Psoas muscle (tissue), 8 donors: Measurements from ENCODE around the gene UBL7. TPM values are rescaled to one million over a fixed set of nuclear protein-coding genes. Genes with fewer than 3 reads are reported as not detected.

ENCODE experiments used
- ATAC-seq, 4 donors: fragments of 200-7000 bp; cut with Tn5 transposase; one replicate each; pipeline ENCODE4 v1.9.1; 2020; ENCODE audit warnings: moderate library complexity in 3 of 4, mild to moderate bottlenecking in 2 of 4
- DNase-seq, 2 donors: peaks; one replicate each; pipeline ENCODE4 v3.0.0-alpha.2; 2020
- H3K27ac ChIP-seq: fragments of 200-600 bp; one replicate; pipeline ENCODE4 v1.8.0; 2022
- H3K27me3 ChIP-seq, 3 donors: fragments of 200-600 bp in 1 of 3; one replicate each; pipeline versions ENCODE4 v1.6.1 to v1.8.0; 2013 to 2022; ENCODE audit warnings: low read length in 2 of 3, mild to moderate bottlenecking in 2 of 3, moderate library complexity in 1 of 3; ENCODE audit not compliant: insufficient read depth in 3 of 3
- H3K36me3 ChIP-seq, 2 donors: fragments of 200-600 bp in 1 of 2; one replicate each; pipeline versions ENCODE4 v1.6.1 to v1.8.0; 2013 to 2022; ENCODE audit warnings: low read depth in 1 of 2, mild to moderate bottlenecking in 1 of 2, moderate library complexity in 1 of 2; ENCODE audit not compliant: insufficient read depth in 1 of 2
- H3K4me1 ChIP-seq: fragments of 200-600 bp; one replicate; pipeline ENCODE4 v1.8.0; 2022
- H3K4me3 ChIP-seq: fragments of 200-600 bp; one replicate; pipeline ENCODE4 v1.8.0; 2022; ENCODE audit warnings: mild to moderate bottlenecking
- H3K9me3 ChIP-seq: fragments of 200-600 bp; one replicate; pipeline ENCODE4 v1.8.0; 2022
- WGBS, 3 donors: extraction: QIAGEN DNeasy Blood & Tissue Kit; methylation state at CpG; one replicate each; pipeline versions ENCODE4 v1.1.6 to v1.1.7; 2013; 5-methylcytosine and 5-hydroxymethylcytosine counted together
- intact Hi-C, 2 donors: fragments of 100-400 bp; cut with DNase I; formaldehyde crosslinking; loops; one replicate each; pipeline versions ENCODE4 v1.11.0 to v1.14.2; 2022
- polyA plus RNA-seq, 3 donors: library from polyadenylated mRNA; stranded (reverse); fragments of 200-250 nt; gene quantifications; one replicate each; pipeline ENCODE4 v1.2.3, GENCODE V29; 2013
- total RNA-seq, 4 donors: library from RNA; stranded (reverse); fragmentation: NEBNext Ultra II Directional in 2 of 4; extraction: Animal tissue kit (Norgen Biotek cat#: 25700) in 2 of 4; gene quantifications; one replicate each; pipeline versions ENCODE4 v1.2.1 to v1.2.4, GENCODE V29; 2021 to 2023
- TF ChIP-seq, protein P1 (sequence below): fragments of 200-600 bp; IDR thresholded peaks from one replicate; pipeline ENCODE4 v1.8.0; 2022; ENCODE audit warnings: antibody characterized with exemption
- donor health status: healthy with polysubstance abuse.
- donor health status: DM: no; HTN: no; CAD: no; lungs with moderate emphysema.
- donor health status: Bipolar disorder and iron deficiency.
- donor health status: healthy.
- donor health status: DM: yes; HTN: yes; CAD: no.
- donor health status: DM: no; HTN: no; CAD: no.
- donor health status: DM: no; HTN: no; CAD: no.
- donor health status: DM: yes; HTN: yes; CAD: no.

UBL7 gene
- total and polyA plus RNA-seq, 7 donors, result 45.5 to 91.7 (median 61.3) TPM

DNA sequence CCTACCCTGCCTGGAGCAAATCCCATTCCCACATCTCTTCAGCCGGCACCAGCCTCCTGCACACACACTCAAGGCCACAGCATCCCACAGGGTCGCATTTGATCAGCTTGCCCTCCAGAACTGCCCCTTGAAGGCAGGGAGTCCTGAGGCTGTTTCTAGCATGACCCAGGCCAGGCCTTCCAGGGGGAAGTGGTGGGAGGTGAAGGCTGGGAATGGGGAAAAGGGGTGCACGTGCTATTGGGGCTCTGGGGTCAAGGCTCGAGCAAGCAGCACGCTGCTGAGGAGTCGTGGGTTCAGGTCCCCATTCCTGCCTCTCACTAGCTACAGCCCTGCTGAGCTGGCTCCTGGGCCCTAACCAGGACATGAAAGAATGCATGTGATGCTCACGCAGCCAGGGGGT, 52.1 kb downstream of the UBL7 start:
- Histone ChIP-seq H3K27me3 (no peaks in the 10 kb centered on the region), H3K9me3 (no peaks in the 10 kb centered on the region), H3K4me1 (no peaks in the 10 kb centered on the region), H3K4me3 (no peak overlapping the region), H3K27ac (no peak overlapping the region), H3K36me3 (no peaks in the 10 kb centered on the region)
- DNase-seq, result no peak
- intact Hi-C loops, result no loop called here
- WGBS, 3 donors, result 79 to 92% (median 84%) methylated on average over 7 of the region's 7 CpGs
- no peak for ATAC-seq
- TF ChIP-seq, protein P1, sequence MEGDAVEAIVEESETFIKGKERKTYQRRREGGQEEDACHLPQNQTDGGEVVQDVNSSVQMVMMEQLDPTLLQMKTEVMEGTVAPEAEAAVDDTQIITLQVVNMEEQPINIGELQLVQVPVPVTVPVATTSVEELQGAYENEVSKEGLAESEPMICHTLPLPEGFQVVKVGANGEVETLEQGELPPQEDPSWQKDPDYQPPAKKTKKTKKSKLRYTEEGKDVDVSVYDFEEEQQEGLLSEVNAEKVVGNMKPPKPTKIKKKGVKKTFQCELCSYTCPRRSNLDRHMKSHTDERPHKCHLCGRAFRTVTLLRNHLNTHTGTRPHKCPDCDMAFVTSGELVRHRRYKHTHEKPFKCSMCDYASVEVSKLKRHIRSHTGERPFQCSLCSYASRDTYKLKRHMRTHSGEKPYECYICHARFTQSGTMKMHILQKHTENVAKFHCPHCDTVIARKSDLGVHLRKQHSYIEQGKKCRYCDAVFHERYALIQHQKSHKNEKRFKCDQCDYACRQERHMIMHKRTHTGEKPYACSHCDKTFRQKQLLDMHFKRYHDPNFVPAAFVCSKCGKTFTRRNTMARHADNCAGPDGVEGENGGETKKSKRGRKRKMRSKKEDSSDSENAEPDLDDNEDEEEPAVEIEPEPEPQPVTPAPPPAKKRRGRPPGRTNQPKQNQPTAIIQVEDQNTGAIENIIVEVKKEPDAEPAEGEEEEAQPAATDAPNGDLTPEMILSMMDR, result no peak

DNA sequence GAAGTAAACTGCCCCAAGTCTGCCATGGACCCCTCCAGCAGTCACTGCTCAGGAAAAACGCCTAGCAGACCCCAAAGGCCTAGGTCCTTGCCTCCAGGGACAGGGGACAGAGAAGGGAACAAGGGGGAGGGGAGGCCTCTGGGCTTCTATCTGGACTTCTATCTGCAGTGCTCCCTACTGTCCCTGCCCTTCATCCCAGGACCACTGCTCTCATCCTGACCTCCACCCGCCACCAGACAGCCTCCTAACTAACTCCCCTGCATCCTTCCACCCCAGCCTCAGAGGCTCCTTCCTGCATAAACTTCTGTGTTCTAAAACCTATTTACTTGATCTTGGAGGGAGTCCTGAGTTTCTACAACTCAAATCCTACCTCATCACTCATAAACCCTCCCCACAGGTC, 52.6 kb downstream of the UBL7 start:
- Histone ChIP-seq H3K27ac (no peak overlapping the region), H3K9me3 (no peaks in the 10 kb centered on the region), H3K4me3 (no peak overlapping the region), H3K27me3 (no peaks in the 10 kb centered on the region), H3K36me3 (no peaks in the 10 kb centered on the region), H3K4me1 (no peaks in the 10 kb centered on the region)
- intact Hi-C loops, result no loop called here
- ATAC-seq (no peak), DNase-seq (no peak)
- WGBS, 3 donors, result 90 to 95% (median 90%) methylated on average over 2 of the region's 2 CpGs
- TF ChIP-seq, protein P1, result no peak

- Histone ChIP-seq H3K9me3 (no peaks in the 10 kb centered on the region), H3K4me3 (no peak overlapping the region), H3K36me3 (no peaks in the 10 kb centered on the region), H3K27me3 (no peaks in the 10 kb centered on the region), H3K27ac (no peak overlapping the region), H3K4me1 (no peaks in the 10 kb centered on the region)
- ATAC-seq (no peak), DNase-seq (no peak)
- intact Hi-C loops, result no loop called here
- TF ChIP-seq, protein P1, result no peak
- WGBS, 3 donors, result 28 to 45% (median 30%) methylated on average over 11 to 12 of the region's 12 CpGs
Measured at GRCh38 chr15:74406992-74407705, 53.8 kb downstream of the UBL7 start.

DNA sequence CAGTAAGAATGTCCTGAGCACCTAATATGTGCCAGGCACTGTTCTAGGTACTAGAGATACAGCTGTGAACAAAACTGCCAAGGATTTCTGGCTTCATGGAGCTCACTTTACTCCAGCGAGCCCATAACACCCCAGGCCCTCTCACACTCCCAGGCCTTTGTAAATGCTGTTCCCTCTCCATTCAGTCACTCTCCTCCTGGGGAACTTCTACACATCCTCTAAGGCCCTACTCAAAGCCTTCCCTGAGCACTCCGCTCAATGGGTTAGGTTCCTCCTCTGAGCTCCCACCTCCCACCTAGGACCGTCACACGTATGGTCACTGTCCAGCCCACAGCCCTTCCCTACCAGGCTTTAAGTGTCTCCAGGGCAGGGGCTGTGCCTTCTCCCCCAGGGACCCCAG, 54.4 kb downstream of the UBL7 start:
- intact Hi-C loops, result no loop called here
- no peaks in the 10 kb centered on the region for H3K4me1 ChIP-seq
- DNase-seq, result no peak

More for the DNA sequence above, 54.4 kb downstream of the UBL7 start:
- TF ChIP-seq, protein P1, result no peak
- no peaks in the 10 kb centered on the region for H3K27me3 ChIP-seq
- 82 to 95% (median 91%) methylated on average over 4 of the region's 4 CpGs for WGBS, 3 donors
- no peak for ATAC-seq
- H3K9me3 ChIP-seq, result no peaks in the 10 kb centered on the region
- H3K27ac ChIP-seq, result no peak overlapping the region
- no peaks in the 10 kb centered on the region for H3K36me3 ChIP-seq
- H3K4me3 ChIP-seq, result no peak overlapping the region
